Activated CD4-positive, alpha-beta T cell treated with anti-CD3 and anti-CD28 coated beads for 48 hours (primary cell): ENCODE data around the gene SIPA1.
A peak's percentile ranks its signal among the peaks of the same experiment; 100 is the strongest.
"Not testable (repeated sequence)": the region's sequence is repeated elsewhere in the genome, so short reads cannot be mapped to it uniquely, and the experiment has no call there.

Experiments used
- DNase-seq: peaks from one replicate; pipeline ENCODE4 v3.0.0-alpha.2; 2020

Gene SIPA1

GRCh38 chr11:65623852-65624616 lies 13.9 kb upstream of the SIPA1 start:
- no peak for DNase-seq

DNA sequence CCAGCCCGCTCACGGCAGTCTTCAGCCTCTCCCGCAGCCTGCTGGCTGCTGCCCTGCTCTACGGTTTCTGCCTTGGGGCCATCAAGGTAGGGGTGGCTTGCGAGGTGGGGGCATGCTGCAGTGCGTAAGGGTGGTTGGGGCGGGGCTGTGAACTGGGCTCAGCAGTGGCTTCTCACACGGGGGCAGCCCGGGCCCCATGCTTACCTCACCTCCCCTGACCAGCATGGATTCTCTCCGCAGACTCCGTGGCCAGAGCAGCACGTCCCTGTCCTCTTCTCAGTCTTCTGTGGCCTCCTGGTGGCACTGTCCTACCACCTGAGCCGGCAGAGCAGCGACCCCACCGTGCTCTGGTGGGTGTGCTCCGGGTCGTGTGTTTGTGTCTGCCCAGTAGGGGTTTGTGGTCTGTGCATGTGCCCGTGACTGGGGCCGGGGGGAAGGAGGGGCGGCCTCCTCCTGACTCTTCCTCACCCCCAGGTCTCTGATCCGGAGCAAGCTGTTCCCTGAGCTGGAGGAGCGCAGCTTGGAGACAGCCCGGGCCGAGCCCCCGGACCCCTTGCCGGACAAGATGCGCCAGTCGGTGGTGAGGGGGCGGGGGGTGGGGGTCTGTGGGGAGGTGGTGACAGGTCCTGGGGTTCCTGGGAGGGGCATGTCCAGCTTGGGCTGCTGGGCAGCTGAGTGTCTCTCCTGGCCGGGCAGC lies 12.8 kb upstream of the SIPA1 start:
- DNase-seq, result no peak

- DNase-seq, result peak; percentile 58
These were observed 12.1 kb upstream of the SIPA1 start for GRCh38 chr11:65625628-65626342.

GRCh38 chr11:65627202-65627601 lies 10.7 kb upstream of the SIPA1 start:
- DNase-seq, result no peak

- DNase-seq, result no peak
These were observed 8.3 kb upstream of the SIPA1 start for GRCh38 chr11:65629579-65629978.

GRCh38 chr11:65630215-65630614 lies 7.7 kb upstream of the SIPA1 start:
- no peak for DNase-seq

DNA sequence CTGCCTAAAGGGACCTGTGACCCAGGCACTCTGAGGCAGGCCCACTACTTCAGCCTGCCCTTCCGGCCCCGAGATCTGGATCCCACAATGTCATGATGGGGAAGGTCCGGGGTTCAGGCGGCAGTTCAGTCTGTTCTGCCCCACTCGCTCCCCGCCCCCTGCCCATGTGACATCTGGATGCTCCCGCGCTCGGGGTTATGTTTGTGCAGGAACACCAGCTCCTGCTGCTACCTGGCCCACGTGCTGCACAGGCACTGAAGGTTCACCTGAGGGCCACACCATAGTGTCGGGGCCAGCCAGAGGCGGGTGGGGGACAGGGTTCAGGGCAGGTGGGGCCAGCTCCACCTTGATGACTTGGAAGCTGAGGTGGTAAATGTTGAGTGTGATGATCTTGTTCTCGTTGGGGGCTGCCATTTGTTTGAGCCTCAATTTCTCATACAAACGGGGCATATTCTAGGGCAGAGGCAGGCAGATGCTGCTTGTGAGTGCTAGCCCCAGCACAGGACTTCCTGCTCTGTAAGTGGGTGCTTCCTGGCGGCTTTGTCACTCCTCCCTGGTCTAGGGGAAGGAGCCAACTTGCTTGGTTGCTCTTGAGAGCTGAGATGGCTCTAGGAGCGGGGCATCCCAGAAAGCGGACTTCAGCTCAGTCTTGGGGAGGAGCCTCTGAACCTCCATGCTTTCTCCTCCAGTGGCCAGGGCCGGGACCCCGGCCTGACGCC lies 4.4 kb upstream of the SIPA1 start:
- DNase-seq, result no peak

GRCh38 chr11:65634109-65634436 lies 3.8 kb upstream of the SIPA1 start:
- DNase-seq, result no peak

GRCh38 chr11:65634440-65634839 lies 3.5 kb upstream of the SIPA1 start:
- no peak for DNase-seq

DNA sequence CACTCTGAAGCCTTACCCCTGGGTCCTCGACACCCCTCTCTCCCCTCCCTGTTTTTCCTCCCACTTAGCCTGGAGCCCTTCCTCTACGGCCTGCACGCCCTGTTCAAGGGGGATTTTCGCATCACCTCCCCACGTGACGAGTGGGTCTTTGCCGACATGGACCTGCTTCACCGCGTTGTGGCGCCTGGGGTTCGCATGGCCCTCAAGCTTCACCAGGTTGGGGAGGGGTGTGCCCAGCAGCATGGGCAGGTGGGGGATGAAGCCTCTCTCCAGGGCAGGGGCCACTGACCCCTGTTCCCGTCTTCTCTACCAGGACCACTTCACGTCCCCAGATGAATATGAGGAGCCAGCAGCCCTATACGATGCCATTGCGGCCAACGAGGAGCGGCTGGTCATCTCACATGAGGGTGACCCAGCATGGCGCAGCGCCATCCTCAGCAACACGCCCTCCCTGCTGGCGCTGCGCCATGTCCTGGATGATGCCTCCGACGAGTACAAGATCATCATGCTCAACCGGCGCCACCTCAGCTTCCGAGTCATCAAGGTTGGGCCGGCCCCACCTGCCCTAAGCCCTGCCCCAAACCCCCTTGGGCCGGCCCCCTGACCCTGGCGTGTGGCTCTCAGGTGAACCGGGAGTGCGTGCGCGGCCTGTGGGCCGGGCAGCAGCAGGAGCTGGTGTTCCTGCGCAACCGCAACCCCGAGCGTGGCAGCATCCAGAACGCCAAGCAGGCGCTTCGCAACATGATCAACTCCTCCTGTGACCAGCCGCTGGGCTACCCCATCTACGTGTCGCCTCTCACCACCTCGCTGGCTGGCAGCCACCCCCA lies 2.8 kb upstream of the SIPA1 start:
- DNase-seq, result no peak

DNA sequence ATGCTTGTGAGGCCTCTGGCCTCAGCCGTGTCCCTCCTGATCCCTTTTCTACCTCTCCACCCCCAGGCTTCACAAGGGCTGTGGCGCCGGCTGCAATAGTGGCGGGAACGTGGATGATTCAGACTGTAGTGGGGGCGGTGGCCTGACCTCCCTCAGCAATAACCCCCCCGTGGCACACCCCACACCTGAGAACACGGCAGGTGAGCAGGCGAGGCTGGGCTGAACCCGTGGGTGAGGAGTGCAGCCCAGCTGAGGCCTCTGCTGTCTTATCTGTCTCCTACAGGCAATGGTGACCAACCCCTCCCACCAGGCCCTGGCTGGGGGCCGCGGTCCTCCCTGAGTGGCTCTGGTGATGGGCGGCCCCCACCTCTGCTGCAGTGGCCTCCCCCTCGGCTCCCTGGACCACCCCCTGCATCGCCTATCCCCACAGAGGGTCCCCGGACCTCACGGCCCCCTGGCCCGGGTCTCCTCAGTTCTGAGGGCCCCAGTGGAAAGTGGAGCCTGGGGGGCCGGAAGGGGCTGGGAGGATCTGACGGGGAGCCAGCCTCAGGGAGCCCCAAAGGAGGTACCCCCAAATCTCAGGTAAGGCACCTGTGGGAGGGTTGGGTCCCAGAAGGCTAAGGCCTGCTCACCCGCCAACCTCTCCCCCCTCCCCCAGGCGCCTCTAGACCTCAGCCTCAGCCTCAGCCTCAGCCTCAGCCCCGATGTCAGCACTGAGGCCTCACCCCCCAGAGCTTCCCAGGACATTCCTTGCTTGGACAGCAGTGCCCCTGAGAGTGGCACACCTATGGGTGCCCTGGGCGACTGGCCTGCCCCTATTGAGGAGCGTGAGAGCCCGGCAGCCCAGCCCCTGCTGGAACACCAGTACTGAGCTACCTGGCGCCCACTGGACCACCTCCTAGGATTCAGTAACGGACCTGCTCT lies 1.5 kb upstream of the SIPA1 start:
- no peak for DNase-seq

DNA sequence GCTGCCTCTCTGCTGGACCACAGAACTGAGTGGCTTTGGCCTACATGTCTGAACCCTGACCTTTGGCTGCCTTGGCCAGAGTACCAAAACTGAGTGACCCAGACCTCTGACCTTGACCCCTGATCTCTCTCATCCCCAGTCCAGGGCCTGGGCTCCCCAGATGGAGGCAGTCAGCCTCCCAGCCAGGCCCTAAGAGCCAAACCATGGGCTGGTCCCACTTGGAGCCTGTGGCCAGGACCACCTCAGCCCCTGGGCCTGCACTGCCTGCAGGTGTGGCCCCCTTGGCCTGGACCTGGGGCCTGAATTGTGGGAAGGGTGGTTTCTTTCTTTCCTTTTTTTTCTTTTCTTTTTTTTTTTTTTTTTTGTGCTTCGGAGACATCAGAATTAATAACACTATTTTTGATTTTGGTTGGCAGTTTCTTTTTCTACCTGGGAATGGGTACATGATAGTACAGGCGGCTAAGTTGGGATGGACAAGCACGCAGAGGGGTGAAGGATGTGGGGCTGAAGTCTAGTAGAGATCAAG lies 806 bp upstream of the SIPA1 start:
- no peak for DNase-seq

DNA sequence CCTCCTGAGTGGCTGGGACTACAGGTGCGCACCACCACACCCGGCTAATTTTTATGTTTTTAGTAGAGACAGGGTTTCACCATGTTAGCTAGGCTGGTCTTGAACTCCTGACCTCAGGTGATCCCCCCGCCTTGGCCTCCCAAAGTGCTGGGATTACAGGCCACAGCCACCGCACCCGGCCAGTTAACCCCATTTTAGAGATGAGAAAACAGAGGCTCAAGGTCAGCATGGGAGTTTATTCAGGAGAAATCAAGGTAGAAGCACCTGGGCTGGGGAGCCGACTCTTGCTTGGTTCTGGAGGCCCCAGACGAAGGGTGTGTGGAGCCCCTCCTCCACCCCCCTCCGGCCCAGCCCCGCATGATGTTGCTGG lies 1.3 kb downstream of the SIPA1 start:
- DNase-seq, result not testable (repeated sequence)

DNA sequence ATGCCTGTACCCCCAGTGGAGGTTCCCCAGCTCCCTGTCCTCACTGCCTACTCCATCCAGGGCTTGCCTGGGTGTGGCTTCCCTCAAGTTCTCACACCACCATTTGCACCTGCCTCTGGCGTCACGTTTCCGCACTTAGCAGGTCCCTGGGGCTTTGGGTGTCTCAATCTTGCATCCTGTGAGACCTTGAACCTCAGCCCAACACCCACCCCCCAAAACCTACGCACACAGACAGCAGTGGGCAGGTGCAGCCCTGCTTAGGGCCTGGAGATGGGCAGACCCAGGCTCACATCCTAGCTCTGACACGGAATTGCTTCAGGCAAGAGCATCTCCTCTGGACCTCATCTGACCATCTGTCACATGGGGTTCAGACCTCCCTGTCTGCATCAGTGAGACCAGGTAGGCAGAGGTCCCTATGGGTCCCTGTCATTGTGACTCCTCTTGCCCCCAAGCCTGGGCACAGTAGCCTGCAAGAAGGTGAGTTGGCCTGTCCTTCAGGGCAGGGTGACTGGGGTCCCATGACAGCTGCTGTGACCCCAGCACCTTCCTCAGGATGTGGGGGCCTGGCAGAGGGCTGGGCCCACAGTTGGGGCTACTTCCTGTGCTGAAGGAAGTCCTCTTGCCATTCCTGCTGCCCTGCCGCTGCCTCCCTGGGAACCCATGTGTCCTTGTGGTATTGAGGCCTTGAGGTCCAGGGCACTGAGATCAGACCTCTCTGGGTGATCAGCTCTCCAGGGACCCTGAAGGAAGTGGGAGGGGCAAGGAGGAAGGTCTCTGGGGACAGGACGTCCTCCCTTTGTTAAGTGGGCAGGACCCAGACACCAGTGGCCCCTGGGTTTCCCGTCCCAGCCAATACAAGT lies 2.0 kb downstream of the SIPA1 start:
- DNase-seq, result peak; percentile 64

DNA sequence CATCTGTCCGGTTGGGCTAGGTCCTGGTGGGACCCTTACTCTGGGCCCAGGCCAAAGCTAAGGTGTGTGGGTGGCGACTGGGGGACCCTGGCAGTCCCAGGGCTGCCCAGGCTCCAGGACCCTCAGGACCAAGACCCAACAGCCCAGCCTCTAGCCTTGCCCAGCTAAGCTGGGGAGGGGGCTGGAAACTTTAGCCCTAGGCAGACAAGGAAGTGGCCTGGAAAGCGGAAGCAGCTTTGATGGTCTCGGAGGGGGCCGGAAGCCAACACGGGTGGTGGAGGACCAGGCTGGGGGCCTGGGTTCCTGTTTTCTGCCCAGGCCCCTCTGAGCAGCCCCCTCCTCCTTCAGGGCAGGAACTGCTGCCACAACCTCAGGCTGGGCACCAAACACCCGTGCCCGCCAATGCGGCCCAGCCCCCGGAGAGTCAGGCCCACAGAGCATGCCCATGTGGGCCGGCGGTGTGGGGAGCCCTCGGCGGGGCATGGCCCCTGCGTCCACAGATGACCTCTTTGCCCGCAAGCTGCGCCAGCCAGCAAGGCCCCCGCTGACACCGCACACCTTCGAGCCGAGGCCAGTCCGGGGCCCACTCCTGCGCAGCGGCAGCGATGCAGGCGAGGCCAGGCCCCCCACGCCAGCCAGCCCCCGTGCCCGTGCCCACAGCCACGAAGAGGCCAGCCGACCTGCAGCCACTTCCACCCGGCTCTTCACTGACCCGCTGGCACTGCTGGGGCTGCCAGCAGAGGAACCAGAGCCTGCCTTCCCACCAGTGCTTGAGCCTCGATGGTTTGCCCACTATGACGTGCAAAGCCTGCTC lies 2.8 kb downstream of the SIPA1 start:
- DNase-seq, result peak; percentile 46

DNA sequence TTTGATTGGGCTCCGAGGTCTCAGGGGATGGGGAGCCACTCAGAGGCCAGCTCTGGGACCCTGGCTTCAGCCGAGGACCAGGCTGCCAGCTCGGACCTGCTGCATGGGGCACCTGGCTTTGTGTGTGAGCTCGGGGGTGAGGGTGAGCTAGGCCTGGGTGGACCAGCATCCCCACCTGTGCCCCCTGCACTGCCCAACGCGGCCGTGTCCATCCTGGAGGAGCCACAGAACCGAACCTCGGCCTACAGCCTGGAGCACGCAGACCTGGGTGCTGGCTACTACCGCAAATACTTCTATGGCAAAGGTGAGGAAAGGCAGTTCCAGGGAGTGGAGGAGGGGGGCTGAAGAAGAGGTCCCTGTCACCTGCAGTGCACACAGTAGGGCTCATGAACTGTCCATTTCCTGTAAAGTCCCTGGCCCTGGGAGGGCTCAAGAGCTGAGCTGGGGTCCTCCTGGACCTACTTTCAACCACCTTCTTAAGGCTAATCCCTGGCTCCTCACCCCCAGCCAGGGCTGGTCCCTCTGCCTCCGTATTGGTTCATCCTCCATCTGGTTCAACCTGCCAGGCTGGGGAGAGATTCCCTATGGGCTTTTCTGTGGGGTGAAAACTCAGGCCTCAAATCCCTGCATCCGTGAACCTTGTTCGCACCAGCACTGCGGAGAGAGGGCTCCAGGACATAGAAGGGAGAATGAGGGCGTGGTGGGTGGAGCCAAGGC lies 3.6 kb downstream of the SIPA1 start:
- no peak for DNase-seq

GRCh38 chr11:65642014-65642671 lies 4.2 kb downstream of the SIPA1 start:
- peak; percentile 51 for DNase-seq

GRCh38 chr11:65643971-65644370 lies 6.1 kb downstream of the SIPA1 start:
- DNase-seq, result peak; percentile 50
